ENCODE measurements around the gene ACP7.

Gene ACP7

DNA sequence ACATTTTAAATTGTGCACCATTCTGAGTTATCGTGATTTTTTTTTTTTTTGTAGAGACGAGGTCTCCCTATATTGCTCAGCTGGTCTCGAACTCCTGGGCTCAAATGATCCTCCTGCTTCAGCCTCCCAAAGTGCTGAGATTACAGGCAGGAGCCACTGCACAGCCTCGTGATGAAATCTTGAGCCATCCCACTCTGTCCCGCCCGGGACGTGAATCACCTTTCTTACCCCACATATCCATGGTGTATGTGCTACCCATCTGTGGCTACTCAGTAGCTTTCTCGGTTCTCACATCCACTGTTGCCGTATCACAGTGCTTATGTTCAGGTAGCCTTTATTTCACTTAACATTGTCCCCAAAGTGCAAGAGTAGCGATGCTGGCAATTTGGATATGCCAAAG, 67.9 kb downstream of the ACP7 start:
- no peak for DNase-seq

DNA sequence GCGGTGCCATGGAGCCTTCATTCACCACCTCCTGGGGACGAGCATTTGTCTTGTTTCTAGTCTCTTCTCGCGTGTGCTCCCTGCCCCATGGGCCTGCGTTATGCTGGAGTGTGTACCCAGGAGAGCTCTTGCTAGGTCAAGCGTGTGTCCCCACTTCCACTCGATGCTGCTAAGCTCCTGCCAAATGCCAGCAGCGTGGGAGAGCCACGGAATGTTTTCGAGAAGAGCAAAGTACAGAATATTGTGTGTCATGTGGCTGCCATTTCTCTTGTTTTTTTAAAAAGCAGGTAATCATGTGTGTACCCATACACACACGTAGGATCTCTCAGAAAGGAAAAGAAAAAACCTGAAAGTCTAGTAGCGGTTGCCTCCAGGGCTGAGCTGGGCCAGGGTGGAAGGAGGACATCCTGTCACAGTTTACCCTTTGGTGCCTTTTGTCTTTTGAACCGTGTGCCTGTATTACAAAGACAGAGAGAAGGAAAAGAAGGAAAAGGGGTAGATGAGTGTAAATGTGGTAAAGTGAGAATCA, 70.0 kb downstream of the ACP7 start:
- DNase-seq, result no peak

DNA sequence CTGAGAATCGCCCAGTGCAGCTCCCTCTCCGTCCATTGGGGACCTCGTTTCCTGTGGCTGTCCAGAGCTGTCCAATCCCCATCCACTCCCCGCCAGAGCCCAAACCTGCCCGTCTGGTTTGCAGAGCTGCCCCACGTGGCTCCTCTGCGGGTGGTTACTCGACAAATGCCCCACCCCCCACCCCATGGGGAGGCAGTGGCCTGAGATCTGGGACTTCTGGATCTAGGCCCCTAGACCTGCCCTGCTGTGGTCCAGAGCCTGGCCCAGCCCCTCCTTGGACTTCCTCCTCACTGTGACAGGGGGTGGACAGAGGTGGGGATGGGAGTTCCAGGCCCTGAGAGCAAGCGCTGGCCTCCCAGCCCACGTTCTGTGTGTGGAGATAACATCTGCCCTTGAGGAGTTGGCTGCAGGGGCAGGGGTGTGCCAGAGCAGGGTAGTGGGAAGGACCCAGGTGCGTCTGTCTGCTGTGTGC, 70.5 kb downstream of the ACP7 start:
- DNase-seq, result no peak

DNA sequence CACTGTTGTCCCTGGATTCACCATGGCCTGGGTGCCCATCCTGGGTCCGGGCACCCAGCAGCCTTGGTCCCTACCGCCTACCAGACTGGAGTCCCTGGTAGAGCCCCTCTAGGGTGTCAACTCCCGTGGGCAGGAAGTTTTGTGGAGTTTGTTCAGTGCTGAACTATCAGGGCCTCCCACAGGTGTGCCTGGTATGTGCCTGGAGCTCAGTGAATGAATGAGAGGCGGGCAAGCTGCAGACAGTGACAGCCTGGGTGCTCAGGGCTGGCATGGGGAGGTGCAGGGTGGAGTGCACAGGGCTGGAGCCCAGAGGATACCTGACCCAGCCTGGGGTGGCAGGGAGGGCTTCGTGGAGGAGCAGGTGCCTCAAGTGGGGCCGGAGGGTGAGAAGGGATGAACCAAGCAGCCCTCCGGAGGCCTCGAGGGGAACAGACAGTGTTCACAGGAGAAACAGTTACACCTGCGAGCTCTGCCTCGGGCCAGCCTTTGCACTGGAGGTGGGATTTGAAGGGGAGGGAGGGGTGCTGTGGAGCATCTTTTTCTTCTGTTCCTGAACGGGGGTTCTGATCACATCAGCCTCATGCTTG, 71.0 kb downstream of the ACP7 start:
- no peak for DNase-seq

DNA sequence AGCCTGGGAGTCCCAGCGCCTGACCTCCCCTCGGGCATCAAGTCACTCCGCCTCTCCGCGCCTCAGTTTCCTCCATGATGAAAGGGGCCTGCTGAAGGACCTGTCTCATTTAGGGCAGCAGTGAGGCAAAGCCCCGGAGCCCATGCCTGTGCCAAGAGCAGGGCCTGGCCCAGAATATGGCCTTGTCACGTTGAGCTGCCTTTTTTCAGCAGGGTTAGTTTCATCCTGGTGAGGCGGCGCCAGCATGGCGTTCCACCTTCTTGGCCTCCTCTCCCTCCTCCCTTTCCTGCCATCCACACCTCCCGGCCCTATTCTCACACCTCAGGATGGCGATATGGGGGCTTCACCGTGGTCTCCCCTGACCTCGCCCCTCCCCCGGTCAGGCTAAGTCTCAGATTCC, 71.6 kb downstream of the ACP7 start:
- DNase-seq, result no peak

DNA sequence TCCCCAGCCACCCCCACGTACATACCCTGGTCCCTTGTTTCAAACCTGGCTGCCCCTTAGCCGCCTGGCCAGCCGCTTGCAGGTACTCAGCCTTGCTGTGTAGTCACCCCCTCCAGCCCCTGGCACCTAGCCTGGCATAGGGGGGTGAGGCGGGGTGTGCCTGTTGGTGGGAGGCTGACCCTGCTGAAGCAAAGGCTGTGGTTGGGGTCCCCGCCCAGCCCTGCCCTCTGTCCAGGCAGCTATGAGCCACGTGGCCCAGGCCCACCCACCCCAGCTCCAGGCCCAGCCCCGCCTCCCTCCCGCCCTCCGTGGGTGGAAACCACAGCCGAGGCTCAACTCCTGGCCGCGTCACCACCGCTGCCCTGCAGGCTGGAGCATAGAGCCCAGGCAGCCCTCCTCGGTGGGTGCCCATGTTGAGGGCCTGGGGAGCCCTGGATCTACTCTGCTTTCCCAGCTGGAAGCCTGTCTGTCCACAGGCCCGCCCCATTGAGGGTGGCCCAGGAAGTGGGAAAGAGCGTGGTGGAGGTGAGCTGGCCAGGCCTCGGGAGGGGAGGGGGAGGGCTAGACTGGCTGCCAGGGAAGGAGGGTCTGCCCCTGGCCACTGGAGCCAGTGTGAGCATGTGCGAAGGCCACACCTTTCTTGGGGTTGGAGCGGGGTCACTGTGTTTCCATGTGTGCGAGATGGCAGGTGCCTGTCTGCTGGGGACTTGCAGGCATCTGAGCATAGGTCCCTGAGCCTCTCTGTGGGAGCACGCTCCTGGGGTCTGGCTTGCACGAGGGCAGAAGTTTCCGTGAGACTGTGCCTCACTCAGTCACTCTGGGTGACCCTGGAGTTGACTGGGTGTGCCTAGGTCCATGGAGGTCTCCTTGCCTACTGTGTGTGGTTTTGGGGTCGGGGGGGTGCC, 72.4 kb downstream of the ACP7 start:
- DNase-seq, result no peak

DNA sequence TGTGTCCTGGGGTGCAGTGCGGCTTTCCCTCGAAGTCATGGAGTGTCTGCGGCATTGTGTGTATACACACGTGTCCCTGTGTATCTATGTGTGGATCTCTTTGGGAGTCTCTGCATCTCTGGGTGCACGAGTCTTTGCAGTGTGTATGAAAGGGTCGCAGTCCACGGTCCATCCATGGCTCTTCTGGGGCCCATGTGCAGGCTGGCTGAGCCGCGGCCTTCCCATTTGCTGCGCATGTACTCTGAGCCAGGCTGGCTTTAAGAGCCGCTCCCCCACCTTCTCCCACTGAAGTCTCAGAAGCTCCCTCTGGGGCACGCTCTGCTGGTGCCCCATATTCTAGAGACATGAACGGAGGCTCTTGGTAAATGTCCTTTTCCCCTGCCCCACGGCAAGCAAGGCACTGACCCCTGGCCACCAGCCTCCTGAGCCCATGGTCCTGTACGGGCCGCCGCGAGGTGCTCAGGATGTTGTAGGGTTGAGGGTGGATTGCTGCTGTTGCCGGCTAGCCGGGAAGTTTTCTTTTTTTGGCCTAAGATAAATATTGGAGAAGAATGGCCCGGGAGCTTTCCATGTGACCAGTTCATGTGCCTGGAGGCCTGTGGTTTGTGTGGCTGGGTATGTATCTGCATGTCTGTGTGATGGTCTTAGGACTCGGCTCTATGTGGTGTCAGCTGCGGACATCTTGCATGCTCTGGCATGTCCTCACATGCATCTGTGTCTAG, 73.3 kb downstream of the ACP7 start:
- no peak for DNase-seq

DNA sequence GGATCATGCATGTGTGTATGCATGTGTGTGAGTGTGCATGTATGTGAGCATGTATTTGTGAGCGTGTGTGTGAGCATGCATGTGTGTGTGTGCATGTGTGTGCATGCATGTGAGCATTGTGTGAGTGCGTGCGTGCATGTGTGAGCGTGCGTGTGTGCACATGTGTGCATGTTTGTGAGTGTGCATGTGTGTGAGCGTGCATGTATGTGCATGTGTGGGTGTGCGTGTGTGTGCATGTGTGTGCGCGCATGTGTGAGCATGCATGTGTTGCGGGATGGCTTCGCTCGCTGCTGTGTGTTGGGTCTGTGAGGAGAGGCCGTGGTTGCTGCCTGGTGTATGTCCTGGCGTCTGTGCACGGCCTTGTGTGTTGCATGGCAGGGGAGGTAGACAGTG, 73.8 kb downstream of the ACP7 start:
- DNase-seq, result no peak

DNA sequence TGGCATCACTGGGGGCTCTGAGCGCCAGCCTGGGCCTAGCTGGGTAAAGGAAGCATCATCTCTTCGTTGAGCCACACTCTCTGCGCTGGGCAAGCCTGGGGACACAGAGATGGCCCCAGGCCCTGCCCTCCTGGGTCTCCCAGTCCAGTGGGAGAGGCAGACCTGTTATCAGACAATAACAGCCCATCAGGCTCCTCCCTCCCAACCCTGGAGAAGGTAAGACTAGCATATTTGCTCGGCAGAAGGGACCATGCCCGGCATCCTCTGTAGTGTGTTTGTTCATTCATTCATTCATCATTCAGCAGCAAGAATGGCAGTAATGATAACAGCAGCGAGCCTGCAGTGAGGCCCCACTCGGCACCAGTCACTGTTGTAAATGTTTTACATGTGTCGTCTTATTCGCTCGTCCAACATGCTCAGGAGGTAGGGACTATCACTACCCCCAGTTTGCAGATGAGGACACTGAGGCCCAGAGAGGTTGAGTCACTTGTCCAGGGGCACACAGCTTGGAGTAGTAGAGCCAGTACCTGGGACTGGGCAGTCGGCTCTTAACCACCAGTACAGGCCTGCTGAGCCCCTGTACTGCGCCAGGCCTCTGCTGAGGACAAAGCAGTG, 74.6 kb downstream of the ACP7 start:
- DNase-seq, result no peak

DNA sequence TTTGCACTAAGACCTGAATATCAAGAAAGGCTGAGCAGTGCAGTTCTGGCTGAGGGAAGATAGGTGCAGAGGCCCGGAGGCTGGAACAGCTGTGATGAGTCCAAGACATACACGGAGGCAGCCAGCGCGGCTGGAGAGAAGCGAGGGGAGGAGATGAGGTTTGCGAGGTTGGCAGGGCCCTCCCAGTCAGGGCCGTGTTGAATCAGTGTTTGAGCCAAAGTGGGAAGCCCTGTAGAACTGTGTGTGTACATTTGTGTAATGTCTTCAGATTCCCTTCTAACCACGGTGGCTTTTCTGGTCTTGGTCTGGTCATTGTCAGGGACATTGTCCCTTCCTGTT, 76.3 kb downstream of the ACP7 start:
- no peak for DNase-seq

All from NCI-H2029 treated with DMSO at 0.1 percent for 48 hours (cell line).